Esophagus muscularis mucosa (tissue), 4 donors: Measurements from ENCODE around the gene SYT15. TPM values are rescaled to one million over a fixed set of nuclear protein-coding genes. Genes with fewer than 3 reads are reported as not detected.
A peak's percentile ranks its signal among the peaks of the same experiment; 100 is the strongest.

Source experiments
- DNase-seq: peaks from one replicate; pipeline ENCODE4 v3.0.0-alpha.2; 2017; ENCODE audit errors: extremely low spot score
- H3K27ac ChIP-seq, 4 donors: fragments of 200-600 bp; sonication (generic); replicated peaks in 1 of 4; 1 replicate in 3 of 4; 2 replicates in 1 of 4; pipeline ENCODE4 v1.5.1; 2016 to 2019; ENCODE audit warnings: mild to moderate bottlenecking in 1 of 4
- H3K27me3 ChIP-seq, 4 donors: fragments of 200-600 bp; sonication (generic); one replicate each; pipeline versions ENCODE4 v1.5.1 to v1.6.0; 2016 to 2019
- H3K36me3 ChIP-seq, 4 donors: fragments of 200-600 bp; sonication (generic); one replicate each; pipeline ENCODE4 v1.5.1; 2016 to 2019
- H3K4me1 ChIP-seq, 4 donors: fragments of 200-600 bp; sonication (generic); one replicate each; pipeline ENCODE4 v1.5.1; 2016 to 2019
- H3K4me3 ChIP-seq, 4 donors: fragments of 200-600 bp; sonication (generic); 1 replicate in 2 of 4; 2 replicates in 2 of 4; pipeline ENCODE4 v1.5.1; 2016 to 2019; ENCODE audit warnings: mild to moderate bottlenecking in 4 of 4, moderate library complexity in 1 of 4
- H3K9me3 ChIP-seq, 4 donors: fragments of 200-600 bp; sonication (generic); 1 replicate in 3 of 4; 2 replicates in 1 of 4; pipeline ENCODE4 v1.5.1; 2016 to 2019
- CTCF ChIP-seq, 3 experiments: fragments of 200-600 bp in 2 of 3; fragments of 450-650 bp in 1 of 3; sonication (generic) in 2 of 3; IDR thresholded peaks; one replicate each; pipeline ENCODE4 v1.5.1; 2017 to 2019; ENCODE audit warnings: antibody characterized with exemption in 3 of 3, mild to moderate bottlenecking in 2 of 3, moderate library complexity in 1 of 3
- EP300 ChIP-seq: sonication (generic); formaldehyde crosslinking; IDR thresholded peaks from one replicate; pipeline ENCODE4 v1.6.1; 2017; ENCODE audit warnings: antibody characterized with exemption
- POLR2A ChIP-seq: fragments of 450-650 bp; IDR thresholded peaks from one replicate; pipeline ENCODE4 v1.6.1; 2017; ENCODE audit warnings: antibody characterized with exemption, moderate library complexity, mild to moderate bottlenecking, low read depth
- POLR2AphosphoS5 ChIP-seq, 2 donors: sonication (generic); formaldehyde crosslinking; IDR thresholded peaks; one replicate each; pipeline ENCODE4 v1.6.1; 2017; ENCODE audit warnings: antibody characterized with exemption in 2 of 2
- WGBS: methylation state at CpG from one replicate; pipeline ENCODE4 v1.1.5; 2018; 5-methylcytosine and 5-hydroxymethylcytosine counted together
- intact Hi-C: fragments of 100-400 bp; cut with DNase I; formaldehyde crosslinking; loops from one replicate; pipeline ENCODE4 v1.15.1; 2023
- total RNA-seq, 4 donors: library from RNA; depleted of rRNA; stranded (reverse); fragments of >200 nt; gene quantifications; one replicate each; pipeline versions ENCODE4 v1.1.0 to v1.2.1, GENCODE V29; 2016

Gene SYT15
- total RNA-seq, 4 donors from 2014 or later: 2.1 to 7.4 (median 5.4) TPM

- H3K36me3 ChIP-seq: no peaks in the 10 kb centered on the region
- H3K27ac ChIP-seq: no peak overlapping the region
- H3K9me3 ChIP-seq: no peaks in the 10 kb centered on the region
- no peak overlapping the region for H3K4me3 ChIP-seq
- H3K4me1 ChIP-seq: peaks cover 6 to 44% (median 35%) of the 10 kb centered on the region in 4 donors
- DNase-seq: no peak
- TF ChIP-seq POLR2A (no peak), CTCF (IDR thresholded peaks at IDR 0.05) (no peak), POLR2AphosphoS5 (IDR thresholded peaks at IDR 0.05) (no peak)
- intact Hi-C loops: no loop called here
- peaks cover 0 to 10% (median 0%) of the 10 kb centered on the region in 4 donors for H3K27me3 ChIP-seq
- 90% methylated on average over 14 of the region's 14 CpGs for WGBS
These were observed 35.2 kb upstream of the SYT15 start for GRCh38 chr10:46543466-46544377.

- DNase-seq: no peak
- Histone ChIP-seq H3K27ac (no peak overlapping the region), H3K9me3 (no peaks in the 10 kb centered on the region), H3K36me3 (no peaks in the 10 kb centered on the region), H3K4me1 (peaks cover 6 to 29% (median 23%) of the 10 kb centered on the region in 4 donors), H3K27me3 (peaks cover 0 to 17% (median 0%) of the 10 kb centered on the region in 4 donors), H3K4me3 (no peak overlapping the region)
- no peak for TF ChIP-seq POLR2AphosphoS5 (IDR thresholded peaks at IDR 0.05)
- TF ChIP-seq CTCF (IDR thresholded peaks at IDR 0.05): peak in 1 of 3 experiments; percentile 35
- intact Hi-C loops: no loop called here
- 50% methylated on average over 3 of the region's 3 CpGs for WGBS
These were observed 33.7 kb upstream of the SYT15 start for GRCh38 chr10:46544989-46545791.

GRCh38 chr10:46545861-46546590 is 32.9 kb upstream of the SYT15 start:
- Histone ChIP-seq H3K4me1 (peaks cover 5 to 21% (median 14%) of the 10 kb centered on the region in 4 donors), H3K4me3 (no peak overlapping the region)
- WGBS: 93% methylated on average over 5 of the region's 5 CpGs

More at GRCh38 chr10:46545861-46546590, 32.9 kb upstream of the SYT15 start:
- TF ChIP-seq EP300 (no peak), POLR2AphosphoS5 (IDR thresholded peaks at IDR 0.05) (no peak), CTCF (IDR thresholded peaks at IDR 0.05) (no peak), POLR2A (no peak)
- intact Hi-C loops: no loop called here
- no peak for DNase-seq
- H3K27me3 ChIP-seq: peaks cover 0 to 12% (median 0%) of the 10 kb centered on the region in 4 donors
- no peaks in the 10 kb centered on the region for H3K36me3 ChIP-seq
- no peak overlapping the region for H3K27ac ChIP-seq
- H3K9me3 ChIP-seq: no peaks in the 10 kb centered on the region
